ENCODE data around the gene OR4K13. TPM values are rescaled to one million over a fixed set of nuclear protein-coding genes. Genes with fewer than 3 reads are reported as not detected.

Gene OR4K13, protein sequence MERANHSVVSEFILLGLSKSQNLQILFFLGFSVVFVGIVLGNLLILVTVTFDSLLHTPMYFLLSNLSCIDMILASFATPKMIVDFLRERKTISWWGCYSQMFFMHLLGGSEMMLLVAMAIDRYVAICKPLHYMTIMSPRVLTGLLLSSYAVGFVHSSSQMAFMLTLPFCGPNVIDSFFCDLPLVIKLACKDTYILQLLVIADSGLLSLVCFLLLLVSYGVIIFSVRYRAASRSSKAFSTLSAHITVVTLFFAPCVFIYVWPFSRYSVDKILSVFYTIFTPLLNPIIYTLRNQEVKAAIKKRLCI
- total RNA-seq, result not detected

DNA sequence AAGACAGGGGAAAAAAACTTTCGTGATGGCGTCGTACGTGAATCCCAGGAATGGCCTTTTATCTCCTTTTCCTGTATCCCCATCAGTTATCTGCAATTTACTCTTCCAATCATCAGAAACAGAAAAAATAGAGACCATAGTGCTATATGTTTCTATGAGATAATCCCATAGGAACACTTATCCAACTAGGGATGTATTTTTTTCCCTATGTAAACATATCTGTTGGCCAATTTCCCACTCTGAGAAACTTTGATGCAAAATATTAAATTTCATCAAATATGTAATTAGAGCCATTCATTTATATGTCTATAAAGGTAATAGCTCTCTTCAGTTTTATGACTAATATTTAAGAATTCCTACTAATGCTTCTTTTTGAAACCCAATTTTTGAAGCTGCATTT is at the start of gene OR4K13:
OR4K13 (minus strand) TSS at position 101 of the 400 bp plus-strand sequence. CDS start 1,280 bp downstream, outside the sequence.
- no peak within 1 kb of the TSS for H3K4me3 ChIP-seq (ENCODE audit: low read depth, poor library complexity, severe bottlenecking)
- TF ChIP-seq CTCF (IDR thresholded peaks at IDR 0.05), result no peak
- no peak for TF ChIP-seq POLR2A (IDR thresholded peaks at IDR 0.05)
- WGBS, 2 donors, result 93 to 96% methylated on average over 4 of the region's 4 CpGs
- no peak for DNase-seq (ENCODE audit: low spot score in 2 of 2)
- intact Hi-C loops (cut with DNase I; ENCODE audit: low total_unique reads), result no loop called here

GRCh38 chr14:20059745-20060144 is 23.9 kb upstream of the OR4K13 start, which contains the start of gene OR4L1:
Gene OR4L1 (plus strand): TSS chr14:20060045. CDS start chr14:20060045, 0 bp downstream.
- intact Hi-C loops (cut with DNase I; ENCODE audit: low total_unique reads), result no loop called here
- no peak for TF ChIP-seq CTCF (IDR thresholded peaks at IDR 0.05)
- no peak for TF ChIP-seq POLR2A (IDR thresholded peaks at IDR 0.05)
- WGBS, 2 donors, result 71 to 74% methylated on average over 2 of the region's 2 CpGs
- H3K4me3 ChIP-seq (ENCODE audit: low read depth, poor library complexity, severe bottlenecking), result no peak within 1 kb of the TSS
- no peak for DNase-seq (ENCODE audit: low spot score in 2 of 2)

DNA sequence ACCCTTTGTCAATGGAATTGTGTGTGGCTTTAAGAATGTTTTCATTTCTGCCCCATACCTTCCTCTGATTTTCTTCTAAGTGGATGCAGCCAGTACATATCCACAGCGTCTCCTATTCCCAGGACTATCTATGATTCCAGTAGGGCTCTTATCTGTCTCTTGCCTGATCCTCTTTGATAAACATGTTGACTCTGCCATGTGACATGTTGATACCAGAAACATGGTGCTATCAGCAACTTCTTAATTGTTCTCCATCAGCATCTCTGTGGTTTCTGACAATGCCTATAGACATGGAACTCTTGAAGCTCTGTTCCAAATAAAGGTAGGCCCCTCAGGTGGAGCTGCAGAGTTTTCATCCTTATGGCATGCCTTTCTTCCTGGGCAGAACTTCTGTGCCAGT is 12.4 kb upstream of the OR4K13 start:
- TF ChIP-seq POLR2A (IDR thresholded peaks at IDR 0.05), result no peak
- TF ChIP-seq CTCF (IDR thresholded peaks at IDR 0.05), result no peak
- no peak overlapping the region for H3K4me3 ChIP-seq (ENCODE audit: low read depth, poor library complexity, severe bottlenecking)
- 53 to 69% methylated on average over 1 of the region's 1 CpG for WGBS, 2 donors
- intact Hi-C loops (cut with DNase I; ENCODE audit: low total_unique reads), result no loop called here
- no peak for DNase-seq (ENCODE audit: low spot score in 2 of 2)

DNA sequence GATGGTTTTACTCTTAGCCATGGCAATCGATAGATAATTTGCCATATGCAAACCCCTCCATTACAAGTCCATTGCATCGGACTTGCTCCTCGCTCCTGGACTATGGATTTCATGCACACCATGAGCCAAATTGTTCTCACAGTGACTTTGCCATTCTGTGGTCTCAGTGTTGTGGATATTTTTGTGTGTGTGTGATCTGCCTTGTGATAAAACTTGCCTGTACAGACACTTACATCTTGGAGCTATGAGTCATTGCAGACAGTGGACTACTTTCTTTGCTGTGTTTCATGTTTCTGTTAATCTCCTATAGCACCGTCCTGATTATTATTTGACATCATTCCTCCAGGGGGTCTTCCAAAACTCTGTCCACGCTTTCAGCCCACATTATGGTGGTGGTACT is 8.4 kb upstream of the OR4K13 start:
- intact Hi-C loops (cut with DNase I; ENCODE audit: low total_unique reads), result no loop called here
- no peak for DNase-seq (ENCODE audit: low spot score in 2 of 2)
- TF ChIP-seq CTCF (IDR thresholded peaks at IDR 0.05) (no peak), POLR2A (IDR thresholded peaks at IDR 0.05) (no peak)
- H3K4me3 ChIP-seq (ENCODE audit: low read depth, poor library complexity, severe bottlenecking), result no peak overlapping the region
- 80 to 93% methylated on average over 4 to 5 of the region's 5 CpGs for WGBS, 2 donors

GRCh38 chr14:20035449-20035848 is 389 bp downstream of the OR4K13 start:
- intact Hi-C loops (cut with DNase I; ENCODE audit: low total_unique reads), result no loop called here
- TF ChIP-seq POLR2A (IDR thresholded peaks at IDR 0.05) (no peak), CTCF (IDR thresholded peaks at IDR 0.05) (no peak)
- no peak for DNase-seq (ENCODE audit: low spot score in 2 of 2)
- no peak overlapping the region for H3K4me3 ChIP-seq (ENCODE audit: low read depth, poor library complexity, severe bottlenecking)
- WGBS, 2 donors, result 68 to 76% methylated on average over 3 of the region's 3 CpGs

- H3K4me3 ChIP-seq (ENCODE audit: low read depth, poor library complexity, severe bottlenecking), result no peak overlapping the region
- intact Hi-C loops (cut with DNase I; ENCODE audit: low total_unique reads), result no loop called here
- DNase-seq (ENCODE audit: low spot score in 2 of 2), result no peak
- TF ChIP-seq CTCF (IDR thresholded peaks at IDR 0.05) (no peak), POLR2A (IDR thresholded peaks at IDR 0.05) (no peak)
- 62 to 74% methylated on average over 6 of the region's 6 CpGs for WGBS, 2 donors
Observed at GRCh38 chr14:20031058-20031457, 4.8 kb downstream of the OR4K13 start.

All from lower leg skin (tissue), 4 donors.